HepG2 (cell line): ENCODE measurements around the gene VPS18. TPM values are rescaled to one million over a fixed set of nuclear protein-coding genes. Genes with fewer than 3 reads are reported as not detected.

ENCODE experiments used
- ATAC-seq: fragments of 200-7000 bp; cut with Tn5 transposase; 3 replicates; pipeline ENCODE4 v1.9.1; 2020; ENCODE audit warnings: mild to moderate bottlenecking, moderate library complexity
- BruUV-seq: library from RNA; stranded (reverse); fragments of 400-500 nt; replicated peaks from 2 replicates; lab custom pipeline; 2021; lab: Mats Ljungman, UMichigan
- CTCF ChIA-PET: fragments of 300-600 bp; formaldehyde crosslinking; extraction: SDS; loops from one replicate; lab custom pipeline; 2021; ENCODE audit warnings: low total read pairs, inconsistent platforms, low intra/inter-chr PET ratio; lab: Yijun Ruan, JAX
- POLR2A ChIA-PET: fragments of 350-600 bp; sonication (Branson Sonifier 250); formaldehyde crosslinking; loops from one replicate; lab custom pipeline; 2020; ENCODE audit warnings: antibody characterized with exemption, inconsistent platforms; lab: Yijun Ruan, JAX
- DNase-seq: peaks from one replicate; pipeline ENCODE4 v3.0.0-alpha.2; 2015; ENCODE audit warnings: low spot score
- FAIRE-seq: peaks from 3 replicates; lab custom pipeline; 2011; peaks lifted over from hg19 to GRCh38; lab: Jason Lieb, UNC
- H2AFZ ChIP-seq: one replicate; pipeline ENCODE4 v1.6.1; 2011; ENCODE audit warnings: low read length, inconsistent platforms
- H3K27ac ChIP-seq: fragments of 300-600 bp; 3 replicates; pipeline ENCODE4 v1.8.0; 2011; ENCODE audit warnings: mixed run types, mild to moderate bottlenecking, mixed read lengths, low read length, inconsistent platforms; ENCODE audit not compliant: insufficient read depth; ENCODE audit errors: extremely low read length
- H3K27me3 ChIP-seq, 2 experiments: fragments of 200-600 bp in 1 of 2; 2 replicates in 1 of 2; 3 replicates in 1 of 2; pipeline versions ENCODE4 v1.6.0 to v1.8.0; 2011; ENCODE audit warnings: low read length in 2 of 2, mild to moderate bottlenecking in 2 of 2, moderate library complexity in 2 of 2, inconsistent platforms in 1 of 2; ENCODE audit not compliant: insufficient read depth in 2 of 2, control insufficient read depth in 1 of 2
- H3K36me3 ChIP-seq, 2 experiments: fragments of 200-600 bp in 1 of 2; replicated peaks in 1 of 2; 2 replicates in 1 of 2; 3 replicates in 1 of 2; pipeline versions ENCODE4 v1.5.1 to v1.8.0; 2011; ENCODE audit warnings: low read length in 2 of 2, inconsistent platforms in 1 of 2; ENCODE audit not compliant: insufficient read depth in 2 of 2, control insufficient read depth in 1 of 2
- H3K4me1 ChIP-seq: 2 replicates; pipeline ENCODE4 v1.5.1; 2012; ENCODE audit warnings: low read length, inconsistent platforms; ENCODE audit not compliant: insufficient read depth
- H3K4me2 ChIP-seq: 2 replicates; pipeline ENCODE4 v1.6.0; 2011; ENCODE audit warnings: low read depth, low read length, inconsistent platforms
- H3K4me3 ChIP-seq, 3 experiments: fragments of 200-600 bp in 1 of 3; sonication (generic), shearing (Covaris generic) in 1 of 3; replicated peaks in 1 of 3; 2 replicates each; pipeline ENCODE4 v1.5.1; 2011 to 2016; ENCODE audit warnings: low read length in 3 of 3, inconsistent platforms in 2 of 3, low read depth in 2 of 3, mild to moderate bottlenecking in 2 of 3, control low read depth in 1 of 3, mixed read lengths in 1 of 3; ENCODE audit not compliant: insufficient read depth in 1 of 3
- H3K79me2 ChIP-seq: one replicate; pipeline ENCODE4 v1.6.1; 2011; ENCODE audit warnings: low read length, inconsistent platforms; ENCODE audit not compliant: insufficient read depth
- H3K9ac ChIP-seq: 2 replicates; pipeline ENCODE4 v1.6.0; 2011; ENCODE audit warnings: mild to moderate bottlenecking, low read depth, low read length, inconsistent platforms; ENCODE audit not compliant: insufficient read depth
- H3K9me3 ChIP-seq: 2 replicates; pipeline ENCODE4 v1.5.1; 2012; ENCODE audit warnings: mild to moderate bottlenecking, low read length
- H4K20me1 ChIP-seq: 2 replicates; pipeline ENCODE4 v1.6.0; 2011; ENCODE audit warnings: inconsistent platforms, mild to moderate bottlenecking, low read length, moderate library complexity; ENCODE audit not compliant: insufficient read depth
- CREB1 ChIP-seq, 2 experiments: fragments of 450-650 bp in 1 of 2; IDR thresholded peaks; 2 replicates each; pipeline ENCODE4 v1.6.1; 2016 to 2017; ENCODE audit warnings: control low read depth in 1 of 2, mild to moderate bottlenecking in 1 of 2, missing compliant biosample characterization in 1 of 2, missing genetic modification characterization in 1 of 2
- CTCF ChIP-seq: sonication (generic); formaldehyde crosslinking; IDR thresholded peaks from 2 replicates; pipeline ENCODE4 v1.5.0; 2020; ENCODE audit warnings: mild to moderate bottlenecking, missing genetic modification reagents, moderate library complexity
- ELF3 ChIP-seq: IDR thresholded peaks from 2 replicates; pipeline ENCODE4 v1.6.1; 2016; ENCODE audit warnings: missing genetic modification reagents, missing compliant biosample characterization
- MNT ChIP-seq: fragments of 450-650 bp; IDR thresholded peaks from 2 replicates; pipeline ENCODE4 v1.6.1; 2016
- PLSCR1 ChIP-seq: sonication (generic); formaldehyde crosslinking; IDR thresholded peaks from 2 replicates; pipeline ENCODE4 v1.5.0; 2020; ENCODE audit warnings: missing genetic modification reagents, mild to moderate bottlenecking, borderline replicate concordance
- TRAFD1 ChIP-seq: sonication (generic); formaldehyde crosslinking; IDR thresholded peaks from 2 replicates; pipeline ENCODE4 v1.5.1; 2020; ENCODE audit warnings: missing genetic modification reagents, mild to moderate bottlenecking, borderline replicate concordance
- ZBTB43 ChIP-seq: sonication (generic); formaldehyde crosslinking; conservative IDR thresholded peaks from 2 replicates; pipeline ENCODE4 v1.4.0; 2020; ENCODE audit warnings: missing genetic modification reagents
- ZKSCAN1 ChIP-seq: fragments of 150-350 bp; IDR thresholded peaks from 2 replicates; pipeline ENCODE4 v1.6.1; 2014; ENCODE audit warnings: low read length
- ZNF10 ChIP-seq: sonication (generic); formaldehyde crosslinking; IDR thresholded peaks from 2 replicates; pipeline ENCODE4 v1.4.0; 2020; ENCODE audit warnings: mild to moderate bottlenecking, low read depth, missing genetic modification reagents, borderline replicate concordance
- WGBS: methylation state at CpG from one replicate; pipeline ENCODE4 v1.1.6; 2017; ENCODE audit warnings: low lambda C conversion rate; 5-methylcytosine and 5-hydroxymethylcytosine counted together
- in situ Hi-C: cut with HindIII; loops from 2 replicates; pipeline ENCODE4 v1.10.0; 2017; ENCODE audit warnings: low pct_unique_long_range_greater_than_20kb; ENCODE audit not compliant: extremely low pct_ligation_motif_present
- intact Hi-C: fragments of 100-400 bp; cut with micrococcal nuclease; formaldehyde crosslinking; loops from one replicate; pipeline ENCODE4 v1.10.0; 2022; ENCODE audit not compliant: unreplicated experiment
- polyA plus RNA-seq, 8 experiments: library from polyadenylated mRNA; depleted of rRNA in 3 of 8; stranded (reverse) in 7 of 8; unstranded in 1 of 8; fragments of >200 nt; fragmentation: Illumina TruSeq in 4 of 8; extraction: Trizol in 4 of 8; gene quantifications; 2 replicates each; pipeline versions ENCODE4 v1.2.1 to v1.2.3, GENCODE V29; 2011 to 2016; ENCODE audit warnings: low read depth in 4 of 8, missing spikeins in 1 of 8, mixed read lengths in 1 of 8; ENCODE audit not compliant: insufficient read depth in 1 of 8
- total RNA-seq, 5 experiments: library from RNA; depleted of rRNA; stranded (reverse); fragments of >200 nt; fragmentation: Illumina TruSeq; extraction: Trizol; gene quantifications; 2 replicates each; pipeline ENCODE4 v1.2.3, GENCODE V29; 2016; ENCODE audit warnings: low read depth in 1 of 5

Gene VPS18
- total and polyA plus RNA-seq, 2 of the 13 experiments (the other 11 are each of a cell fraction or from before 2014, with no cell fraction given): 5.8 to 17.0 TPM

GRCh38 chr15:40914013-40914412 lies 19.8 kb downstream of the VPS18 start:
- WGBS: 70% methylated on average over 12 of the region's 12 CpGs

More at GRCh38 chr15:40914013-40914412, 19.8 kb downstream of the VPS18 start:
- intact Hi-C loops: no loop called here
- Histone ChIP-seq H3K36me3 (no peaks in the 10 kb centered on the region), H3K9me3 (no peaks in the 10 kb centered on the region), H3K4me2 (no peak overlapping the region), H3K4me1 (peaks cover 70% of the 10 kb centered on the region)
- no peak for ATAC-seq
- no peak for TF ChIP-seq TRAFD1 (CRISPR knock-in tag)
- TF ChIP-seq PLSCR1 (CRISPR knock-in tag): no peak
- no peak for TF ChIP-seq ZKSCAN1
- TF ChIP-seq ELF3: no peak
- TF ChIP-seq ZBTB43 (CRISPR knock-in tag): 0 out of 2 replicates have a peak, but pooled peaks have one; percentile 16
- TF ChIP-seq MNT: 0 out of 2 replicates have a peak, but pooled peaks have one; percentile 28
- TF ChIP-seq CTCF (CRISPR knock-in tag): no peak
- no peak for TF ChIP-seq ZNF10 (CRISPR knock-in tag)
- peak; percentile 5; the same call in 1 of the 2 replicates for TF ChIP-seq CREB1 (IDR thresholded peaks at IDR 0.05)
- no peak for TF ChIP-seq CREB1 (CRISPR knock-in tag; IDR thresholded peaks at IDR 0.05)
- TF ChIP-seq, all 625 proteins: peak for 3
- H4K20me1 ChIP-seq: no peaks in the 10 kb centered on the region
- peaks cover 0 to 17% of the 10 kb centered on the region in 2 experiments; a peak in 3 of 5 replicates for H3K27me3 ChIP-seq
- BruUV-seq: no TSS peak
- no peak overlapping the region for H3K4me3 ChIP-seq
- ChIA-PET CTCF (interaction anchor here (1.1 kb wide), 1 partner anchor 271 kb away, joined by 3 read pairs; no protein-coding TSS in a partner anchor), POLR2A (no interaction called here)
- no peaks in the 10 kb centered on the region for H3K79me2 ChIP-seq
- in situ Hi-C loops: no loop called here
- H3K27ac ChIP-seq: no peak overlapping the region
- no peak overlapping the region for H2AFZ ChIP-seq
- DNase-seq (no peak), FAIRE-seq (peak; percentile 15)
- H3K9ac ChIP-seq: no peak overlapping the region
